ENCODE data around the gene ASXL3.

ASXL3 gene

DNA sequence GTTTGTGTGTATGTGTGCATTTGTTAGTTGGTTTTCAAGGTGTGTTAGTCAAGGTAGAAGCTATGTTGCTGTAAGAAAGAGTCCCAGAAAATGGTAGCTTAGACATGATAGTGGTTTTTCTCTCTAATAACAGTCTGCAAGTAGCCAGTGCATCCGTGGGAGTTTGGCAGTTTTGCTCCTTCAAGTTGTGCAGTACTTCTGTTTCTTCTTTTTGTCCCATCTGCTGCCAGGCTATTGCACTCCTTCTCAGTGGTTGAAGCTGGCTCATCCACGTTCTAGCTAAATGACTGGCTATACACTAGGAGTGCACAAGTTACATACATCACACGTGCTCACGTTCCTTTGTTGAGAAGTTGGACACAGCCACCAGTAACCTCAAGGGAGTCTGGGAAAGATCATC, 134.7 kb downstream of the ASXL3 start:
- in situ Hi-C loops (cut with MboI; ENCODE audit: low sequenced_read_pairs): no loop called here

DNA sequence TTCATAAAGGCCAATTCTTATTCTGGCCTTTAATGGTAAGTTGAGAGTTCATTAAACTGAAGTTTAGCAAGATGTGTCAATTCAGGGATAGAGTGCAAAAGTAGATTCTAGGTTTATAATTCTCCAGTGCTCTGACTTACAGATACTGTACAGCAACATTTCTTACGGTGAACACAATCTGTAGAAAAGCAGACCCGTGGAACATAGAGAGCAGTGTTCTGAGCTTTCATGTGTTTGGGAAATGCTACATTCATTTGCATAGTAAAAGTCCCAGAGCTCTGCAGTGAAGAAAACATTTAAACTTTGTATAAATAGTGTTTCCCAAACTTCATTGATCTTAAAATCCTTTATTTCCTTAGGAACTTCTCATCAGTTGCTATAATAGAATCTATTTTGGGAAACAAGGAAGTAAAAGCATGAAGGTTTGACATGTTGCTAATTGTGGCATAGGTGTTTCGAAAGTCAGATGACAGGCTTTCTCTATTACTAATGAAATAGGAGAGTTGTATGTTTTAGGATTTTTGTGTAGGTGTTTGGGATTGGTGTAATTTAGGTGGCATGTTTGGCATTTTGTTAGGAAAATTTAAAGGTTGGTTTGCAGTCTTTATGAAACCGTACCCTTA, 138.2 kb downstream of the ASXL3 start:
- in situ Hi-C loops (cut with MboI; ENCODE audit: low sequenced_read_pairs): no loop called here

DNA sequence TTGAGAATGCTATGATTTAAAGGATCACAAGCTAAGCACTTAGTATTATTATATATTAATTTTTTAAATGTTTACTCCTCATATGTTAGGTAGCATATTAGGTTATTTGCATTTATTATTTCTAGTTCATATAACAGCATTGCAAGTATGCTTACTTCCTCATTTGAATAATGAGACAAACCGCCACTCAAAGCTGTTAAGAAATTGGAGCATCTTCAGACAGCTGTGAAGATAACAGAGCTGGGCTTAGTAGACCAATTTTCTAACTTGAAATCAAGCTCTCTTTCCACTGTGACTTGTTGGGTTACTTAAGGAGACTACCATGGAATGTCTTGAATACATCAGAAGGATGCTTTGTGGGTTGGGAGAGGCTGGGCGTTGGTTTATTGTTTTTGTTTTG, 139.3 kb downstream of the ASXL3 start:
- in situ Hi-C loops (cut with MboI; ENCODE audit: low sequenced_read_pairs): no loop called here

DNA sequence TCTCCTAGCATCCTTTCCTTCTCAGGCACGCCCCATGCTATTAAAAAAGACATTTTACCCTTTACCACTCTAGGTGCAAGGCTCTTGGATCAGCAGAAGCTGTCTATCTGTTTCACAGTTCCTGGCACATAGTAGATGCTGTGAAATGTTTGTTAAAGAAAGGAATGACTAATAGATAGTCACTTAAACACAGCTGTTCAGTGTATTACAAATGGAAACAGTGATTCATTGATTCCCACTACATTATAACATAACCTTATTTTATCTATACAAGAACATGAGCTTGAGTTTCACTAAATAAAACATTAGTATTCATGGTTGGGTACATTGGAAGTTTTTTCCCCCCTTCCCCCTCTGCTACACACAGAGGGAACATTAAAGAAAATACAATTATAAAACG, 142.1 kb downstream of the ASXL3 start:
- in situ Hi-C loops (cut with MboI; ENCODE audit: low sequenced_read_pairs): no loop called here

DNA sequence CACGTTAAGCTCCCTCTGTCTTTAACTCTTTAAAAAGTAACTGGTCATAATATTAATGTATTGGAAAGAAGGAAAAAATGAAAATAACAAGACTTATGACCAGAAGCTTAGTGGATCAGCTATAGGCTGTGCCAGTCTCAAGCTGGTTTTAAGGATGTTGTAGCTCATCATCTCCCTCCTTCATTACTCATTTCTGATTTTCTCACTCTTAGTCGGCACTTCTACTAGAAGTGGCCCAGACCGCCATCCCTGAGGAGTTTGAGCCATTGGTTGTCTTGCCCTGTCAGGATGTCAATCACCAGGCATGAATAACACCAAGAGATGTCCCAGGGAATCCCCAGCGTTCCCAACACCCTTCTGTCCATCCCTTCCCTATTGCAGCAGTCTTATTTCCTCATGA, 151.5 kb downstream of the ASXL3 start:
- in situ Hi-C loops (cut with MboI; ENCODE audit: low sequenced_read_pairs): no loop called here

DNA sequence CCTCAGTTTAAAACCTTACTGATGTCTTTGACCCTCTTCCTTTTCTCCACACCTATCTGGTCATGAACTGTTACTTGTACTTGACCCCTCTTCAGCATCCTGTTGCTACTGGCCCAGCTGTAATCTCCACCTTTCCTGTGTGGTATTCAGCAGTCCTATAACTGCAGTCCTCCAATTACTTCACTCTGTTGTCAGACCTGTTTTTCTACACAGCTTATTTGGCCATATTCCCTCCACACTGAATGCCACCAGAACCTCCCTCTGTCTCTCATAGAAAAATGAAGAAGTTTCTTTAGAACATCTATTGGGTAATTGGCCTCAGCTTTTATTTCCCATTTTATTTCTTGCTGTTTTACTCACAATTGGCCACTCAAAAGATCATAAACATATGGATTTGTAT, 155.4 kb downstream of the ASXL3 start:
- in situ Hi-C loops (cut with MboI; ENCODE audit: low sequenced_read_pairs): no loop called here

DNA sequence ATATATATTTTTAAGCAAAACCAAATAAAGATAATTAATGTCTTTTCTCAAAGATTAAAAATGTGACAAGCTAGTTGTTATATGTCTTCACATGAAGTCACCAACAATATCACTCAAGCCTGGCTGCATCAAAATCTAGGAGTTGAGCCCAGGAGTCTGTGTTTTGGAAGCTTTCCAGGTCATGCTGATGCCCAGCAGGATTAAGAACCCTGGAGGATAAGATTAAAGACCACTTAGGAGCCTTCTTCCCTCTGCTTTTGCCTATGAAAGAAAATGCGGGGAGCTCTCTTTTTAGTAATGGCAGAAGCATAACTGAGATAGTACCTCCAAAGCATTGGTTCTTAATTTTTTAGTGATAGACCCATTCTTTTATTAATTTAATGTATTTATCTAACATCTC, 157.4 kb downstream of the ASXL3 start:
- in situ Hi-C loops (cut with MboI; ENCODE audit: low sequenced_read_pairs): no loop called here

DNA sequence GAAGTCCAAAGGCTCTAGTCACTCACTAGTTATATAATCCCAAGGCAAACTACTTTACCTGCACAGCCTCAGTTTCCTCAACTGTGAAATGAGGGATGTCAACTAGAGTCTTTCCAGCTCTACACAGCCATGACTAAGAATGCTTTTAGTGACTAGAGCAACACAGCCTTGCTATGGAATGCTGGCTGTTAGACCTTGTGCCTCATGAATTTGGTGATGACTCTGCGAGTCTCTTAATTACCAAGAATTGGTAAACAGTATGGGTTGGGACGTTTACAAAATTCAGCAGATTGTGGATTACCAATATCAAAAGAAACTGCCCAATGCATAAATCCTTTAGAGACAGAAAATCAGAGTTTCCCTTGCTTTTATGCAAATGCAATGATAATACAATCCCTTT, 163.7 kb downstream of the ASXL3 start:
- in situ Hi-C loops (cut with MboI; ENCODE audit: low sequenced_read_pairs): no loop called here

DNA sequence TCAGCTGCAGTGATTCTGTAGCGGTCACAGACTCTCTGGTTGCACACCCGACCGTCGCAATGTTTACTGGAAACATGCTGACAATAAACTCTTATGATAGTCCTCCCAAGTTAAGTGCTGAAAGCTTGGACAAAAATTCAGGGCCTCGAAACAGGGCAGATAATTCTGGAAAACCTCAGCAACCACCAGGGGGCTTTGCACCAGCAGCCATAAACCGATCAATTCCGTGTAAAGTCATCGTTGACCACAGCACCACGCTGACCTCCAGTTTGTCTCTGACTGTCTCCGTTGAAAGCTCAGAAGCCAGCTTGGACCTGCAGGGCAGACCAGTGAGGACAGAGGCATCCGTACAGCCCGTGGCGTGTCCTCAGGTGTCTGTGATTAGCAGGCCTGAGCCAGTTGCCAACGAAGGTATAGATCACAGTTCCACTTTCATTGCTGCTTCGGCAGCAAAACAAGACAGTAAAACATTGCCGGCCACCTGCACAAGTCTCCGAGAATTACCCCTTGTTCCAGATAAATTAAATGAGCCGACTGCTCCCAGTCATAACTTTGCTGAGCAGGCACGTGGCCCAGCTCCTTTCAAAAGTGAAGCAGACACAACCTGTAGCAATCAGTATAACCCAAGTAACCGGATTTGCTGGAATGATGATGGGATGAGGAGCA, 166.1 kb downstream of the ASXL3 start:
- in situ Hi-C loops (cut with MboI; ENCODE audit: low sequenced_read_pairs): no loop called here

DNA sequence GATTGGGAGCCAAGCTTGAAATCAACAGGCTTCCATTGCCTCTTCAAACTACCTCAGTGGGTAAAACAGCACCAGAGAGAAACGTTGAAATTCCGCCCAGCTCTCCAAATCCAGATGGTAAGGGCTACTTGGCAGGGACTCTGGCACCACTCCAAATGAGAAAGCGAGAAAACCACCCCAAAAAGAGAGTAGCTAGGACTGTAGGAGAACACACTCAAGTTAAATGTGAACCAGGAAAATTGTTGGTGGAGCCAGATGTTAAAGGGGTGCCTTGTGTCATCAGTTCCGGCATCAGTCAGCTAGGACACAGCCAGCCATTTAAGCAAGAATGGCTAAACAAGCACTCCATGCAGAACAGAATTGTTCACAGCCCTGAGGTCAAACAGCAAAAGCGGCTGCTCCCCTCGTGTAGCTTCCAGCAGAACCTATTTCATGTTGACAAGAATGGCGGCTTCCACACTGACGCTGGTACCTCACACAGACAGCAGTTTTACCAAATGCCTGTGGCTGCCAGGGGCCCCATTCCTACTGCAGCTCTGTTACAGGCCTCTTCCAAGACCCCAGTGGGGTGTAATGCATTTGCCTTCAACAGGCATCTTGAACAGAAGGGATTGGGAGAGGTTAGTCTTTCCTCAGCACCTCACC, 167.3 kb downstream of the ASXL3 start:
- in situ Hi-C loops (cut with MboI; ENCODE audit: low sequenced_read_pairs): no loop called here

DNA sequence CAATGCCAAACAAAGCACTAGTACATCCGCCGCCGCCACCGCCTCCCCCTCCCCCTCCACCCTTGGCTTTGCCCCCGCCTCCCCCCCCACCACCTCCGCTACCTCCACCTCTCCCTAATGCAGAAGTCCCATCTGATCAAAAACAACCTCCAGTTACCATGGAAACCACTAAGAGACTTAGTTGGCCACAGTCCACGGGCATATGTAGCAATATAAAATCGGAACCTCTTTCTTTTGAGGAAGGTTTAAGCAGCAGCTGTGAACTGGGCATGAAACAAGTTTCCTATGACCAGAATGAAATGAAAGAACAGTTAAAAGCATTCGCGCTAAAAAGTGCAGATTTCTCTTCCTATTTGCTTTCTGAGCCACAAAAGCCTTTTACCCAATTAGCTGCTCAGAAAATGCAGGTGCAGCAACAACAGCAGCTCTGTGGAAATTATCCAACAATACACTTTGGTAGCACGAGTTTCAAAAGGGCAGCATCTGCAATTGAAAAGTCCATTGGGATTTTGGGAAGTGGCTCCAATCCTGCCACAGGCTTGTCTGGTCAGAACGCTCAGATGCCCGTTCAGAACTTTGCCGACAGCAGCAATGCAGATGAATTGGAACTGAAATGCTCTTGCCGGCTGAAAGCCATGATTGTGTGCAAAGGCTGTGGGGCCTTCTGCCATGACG, 168.0 kb downstream of the ASXL3 start:
- in situ Hi-C loops (cut with MboI; ENCODE audit: low sequenced_read_pairs): no loop called here

DNA sequence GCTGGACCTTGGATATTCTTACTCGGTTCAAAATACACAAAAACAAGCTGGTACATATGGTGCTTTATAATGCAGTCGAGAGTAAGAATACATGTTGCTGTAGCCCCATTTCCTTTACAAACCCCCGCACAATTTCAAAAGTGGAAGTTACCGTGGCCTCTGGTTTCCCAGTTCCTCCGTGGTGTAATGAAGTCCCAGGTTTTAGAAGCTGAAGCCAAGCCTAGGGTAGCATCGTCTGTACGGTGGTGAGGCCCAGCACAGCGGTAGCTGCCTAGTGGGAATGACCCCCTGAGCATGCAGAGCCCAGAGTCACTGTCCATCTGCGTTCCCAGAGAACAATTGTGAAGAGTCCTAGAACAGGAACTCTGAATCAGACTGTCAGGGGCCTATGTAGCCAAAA, 171.8 kb downstream of the ASXL3 start:
- in situ Hi-C loops (cut with MboI; ENCODE audit: low sequenced_read_pairs): no loop called here

DNA sequence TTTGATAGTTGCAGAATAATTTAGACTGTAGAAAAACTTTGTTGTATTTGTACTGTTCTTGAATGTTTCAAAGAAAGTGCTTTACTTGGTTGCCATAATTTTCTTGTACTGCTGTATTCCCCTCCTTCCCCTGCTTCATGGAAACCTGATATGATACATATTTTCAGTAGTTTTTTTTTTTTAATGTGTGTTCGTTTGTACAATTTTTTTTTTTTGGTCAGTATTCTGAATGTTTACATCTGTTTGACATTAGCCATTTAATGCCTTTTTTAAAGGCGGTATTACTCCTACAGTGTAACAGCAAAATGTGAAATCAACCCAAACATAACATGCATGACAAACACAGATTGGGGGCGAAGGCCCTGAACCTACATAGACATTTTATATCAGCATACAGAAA, 172.3 kb downstream of the ASXL3 start:
- in situ Hi-C loops (cut with MboI; ENCODE audit: low sequenced_read_pairs): no loop called here

DNA sequence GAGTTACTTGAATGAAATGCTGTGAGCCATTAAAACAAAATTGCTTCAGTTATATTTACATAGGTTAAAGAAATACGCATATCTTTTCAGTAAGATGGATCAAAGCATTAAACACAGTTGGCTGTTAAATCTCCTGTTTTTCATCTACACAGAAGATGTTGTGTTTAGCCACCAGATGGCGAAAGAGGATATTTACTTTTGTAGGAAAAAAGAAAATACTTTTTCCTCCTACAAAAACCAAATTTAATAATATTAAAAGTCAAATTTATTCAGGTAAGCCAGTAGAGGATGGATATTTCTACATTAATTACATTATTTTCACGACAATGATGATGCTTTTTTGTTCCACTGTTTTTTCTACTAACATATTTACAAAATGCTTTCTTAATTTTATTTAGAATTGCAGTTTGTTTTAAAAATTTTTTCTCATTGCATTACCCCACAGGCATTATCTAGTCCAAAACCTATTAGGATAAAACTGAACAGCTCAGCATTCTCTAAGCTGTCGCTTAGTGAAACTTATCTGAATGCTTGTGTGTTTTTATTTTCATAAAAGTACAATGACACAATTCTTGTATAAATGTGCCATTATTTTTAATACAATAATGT, 173.7 kb downstream of the ASXL3 start:
- in situ Hi-C loops (cut with MboI; ENCODE audit: low sequenced_read_pairs): no loop called here

DNA sequence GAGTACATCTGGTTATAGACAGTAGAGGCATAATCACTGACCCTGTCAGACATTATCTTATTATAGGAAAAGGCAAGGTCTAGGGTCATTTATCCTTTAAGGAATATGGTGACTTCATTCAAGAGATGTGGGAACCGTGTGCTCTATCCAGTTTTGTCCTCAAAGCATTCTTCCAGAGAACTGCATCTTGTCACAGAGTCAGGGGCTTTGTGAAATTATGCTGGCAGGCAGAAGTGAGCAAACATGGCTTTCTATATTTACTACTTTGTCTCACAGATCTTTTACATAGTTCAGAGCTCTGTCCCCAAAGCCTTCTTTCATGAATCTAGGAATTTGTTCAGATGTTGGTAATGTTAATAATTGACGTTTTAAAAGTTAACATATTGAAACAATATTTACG, 177.4 kb downstream of the ASXL3 start:
- in situ Hi-C loops (cut with MboI; ENCODE audit: low sequenced_read_pairs): no loop called here

DNA sequence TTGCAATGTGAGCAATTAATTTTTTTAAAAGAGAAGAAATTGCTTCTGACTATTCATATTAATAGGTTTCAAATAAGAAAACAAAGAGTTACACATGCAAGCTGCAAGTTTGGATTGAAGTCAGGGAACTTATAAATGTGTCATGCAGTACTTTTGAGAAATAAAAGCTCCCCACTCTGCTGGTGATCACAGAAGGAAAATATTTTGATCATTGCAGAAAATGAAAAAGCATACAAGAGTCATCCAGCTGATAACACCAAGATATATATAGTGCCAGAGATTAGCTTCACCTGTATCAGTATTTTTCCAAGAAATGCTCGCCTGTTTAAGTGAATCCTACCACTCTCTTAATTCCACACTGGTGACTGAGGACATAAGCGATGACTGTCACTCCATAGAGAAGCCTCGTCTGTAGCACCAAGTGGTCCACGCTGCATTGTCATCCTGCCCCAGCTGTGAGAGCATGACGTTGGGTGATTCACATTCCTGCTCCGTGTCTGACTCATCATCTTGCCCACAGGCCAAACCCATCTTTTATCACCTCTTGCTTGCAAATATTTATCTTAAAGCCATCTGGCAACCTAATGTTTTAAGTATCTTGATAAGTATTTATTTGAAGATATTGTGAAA, 178.0 kb downstream of the ASXL3 start:
- in situ Hi-C loops (cut with MboI; ENCODE audit: low sequenced_read_pairs): no loop called here

DNA sequence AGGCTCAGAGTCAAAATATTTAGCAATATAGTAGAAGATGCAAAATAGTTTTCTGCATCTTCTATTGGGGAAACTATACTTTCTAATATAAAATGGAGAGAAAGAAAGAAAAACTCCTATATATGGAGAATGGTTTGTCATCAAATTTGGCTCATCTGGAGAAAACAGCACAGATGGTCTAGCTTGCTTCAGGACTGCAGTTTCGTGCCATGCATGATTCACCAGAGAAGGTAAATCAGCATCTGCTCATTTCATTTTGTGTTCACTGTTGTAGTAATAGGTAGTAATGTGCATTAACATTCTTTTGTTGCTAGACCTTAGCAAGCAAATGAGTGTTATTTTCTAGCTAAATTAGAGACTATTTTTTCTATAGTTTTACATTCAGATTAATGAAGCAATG, 179.0 kb downstream of the ASXL3 start:
- in situ Hi-C loops (cut with MboI; ENCODE audit: low sequenced_read_pairs): no loop called here

DNA sequence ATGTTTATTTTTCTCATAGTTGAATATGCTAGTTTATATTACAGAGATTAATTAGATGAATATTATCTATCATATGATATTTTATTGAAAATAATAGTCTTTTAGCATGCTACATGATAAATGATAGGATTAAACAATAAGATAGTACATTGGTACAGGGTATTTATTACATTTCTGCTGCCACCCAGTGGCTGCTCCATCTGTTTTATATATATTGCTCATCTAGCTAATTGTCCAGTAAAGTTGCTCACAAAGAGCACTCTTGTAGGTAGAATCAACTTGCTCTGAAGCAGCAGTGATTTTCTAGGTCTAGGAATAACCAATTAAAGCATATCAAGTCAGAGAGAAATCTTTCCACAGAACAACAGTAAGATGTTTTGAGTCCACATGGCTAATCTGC, 183.3 kb downstream of the ASXL3 start:
- in situ Hi-C loops (cut with MboI; ENCODE audit: low sequenced_read_pairs): no loop called here

DNA sequence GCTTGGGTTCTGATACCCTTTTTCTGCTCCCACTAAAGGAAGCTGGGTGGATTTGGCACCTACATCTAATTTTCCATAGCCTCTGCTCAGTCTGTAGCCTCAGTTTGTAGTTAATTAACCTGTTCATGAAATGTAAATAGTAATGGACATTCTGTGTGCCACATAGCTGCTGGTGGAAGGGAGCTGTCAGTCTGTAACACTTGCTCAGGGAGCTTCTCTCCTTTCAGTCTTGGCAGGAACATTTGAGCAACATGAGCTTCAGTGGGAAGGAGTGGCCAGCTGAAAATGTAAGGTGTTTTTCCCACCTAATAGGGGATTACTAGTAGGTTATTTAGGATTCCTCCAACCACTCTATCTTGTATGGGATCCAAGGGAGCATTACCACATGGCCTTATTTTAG, 203.4 kb downstream of the ASXL3 start:
- in situ Hi-C loops (cut with MboI; ENCODE audit: low sequenced_read_pairs): no loop called here

All from hTERT RPE-1 (cell line).